HG03097 (cell line): ENCODE data around the gene ABL1.

Experiments
- ATAC-seq: cut with Tn5 transposase; IDR thresholded peaks from one replicate; pipeline ENCODE4 v1.9.1; 2021; ENCODE audit not compliant: unreplicated experiment, low FRiP score

ABL1 gene

DNA sequence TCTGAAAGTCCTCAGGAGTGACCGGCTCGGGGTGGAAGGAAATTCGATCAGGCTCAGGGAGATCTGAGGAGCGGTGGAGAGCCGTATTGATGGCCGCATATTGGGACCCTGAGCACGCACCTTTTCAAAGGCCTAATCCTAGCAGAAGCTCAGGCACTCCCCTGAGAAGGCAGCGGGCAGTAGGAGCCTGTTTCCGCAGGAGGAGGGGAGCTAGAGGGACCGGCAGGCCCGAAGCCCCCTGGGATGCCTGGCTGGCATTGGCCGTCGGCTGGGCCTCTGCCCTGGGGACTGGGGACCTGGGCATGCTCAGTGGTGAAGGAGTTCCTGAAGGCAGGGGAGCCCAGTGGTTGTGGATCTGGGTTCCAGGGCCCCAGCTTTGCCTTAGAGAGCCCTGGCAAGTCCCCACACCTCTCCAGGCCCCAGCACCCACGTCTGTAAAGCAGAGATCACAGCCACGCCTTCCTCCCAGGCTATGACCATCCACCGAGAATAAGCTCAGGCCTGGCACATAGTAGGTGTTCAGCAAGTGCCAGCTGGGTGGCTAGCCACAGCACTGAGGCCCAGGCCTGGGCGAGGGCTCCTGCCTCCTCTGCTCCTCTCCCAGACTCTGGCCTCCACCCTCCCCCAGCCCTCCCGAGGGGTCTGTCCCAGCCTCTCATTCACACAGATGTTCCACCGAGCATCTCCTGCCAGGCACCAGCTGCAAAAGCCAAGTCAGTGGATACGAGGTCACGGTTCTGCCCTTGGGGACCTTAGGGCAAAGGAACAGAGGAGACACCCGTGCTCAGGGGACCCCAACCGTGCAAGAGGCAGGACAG, 78.8 kb downstream of the ABL1 start:
- no peak for ATAC-seq

DNA sequence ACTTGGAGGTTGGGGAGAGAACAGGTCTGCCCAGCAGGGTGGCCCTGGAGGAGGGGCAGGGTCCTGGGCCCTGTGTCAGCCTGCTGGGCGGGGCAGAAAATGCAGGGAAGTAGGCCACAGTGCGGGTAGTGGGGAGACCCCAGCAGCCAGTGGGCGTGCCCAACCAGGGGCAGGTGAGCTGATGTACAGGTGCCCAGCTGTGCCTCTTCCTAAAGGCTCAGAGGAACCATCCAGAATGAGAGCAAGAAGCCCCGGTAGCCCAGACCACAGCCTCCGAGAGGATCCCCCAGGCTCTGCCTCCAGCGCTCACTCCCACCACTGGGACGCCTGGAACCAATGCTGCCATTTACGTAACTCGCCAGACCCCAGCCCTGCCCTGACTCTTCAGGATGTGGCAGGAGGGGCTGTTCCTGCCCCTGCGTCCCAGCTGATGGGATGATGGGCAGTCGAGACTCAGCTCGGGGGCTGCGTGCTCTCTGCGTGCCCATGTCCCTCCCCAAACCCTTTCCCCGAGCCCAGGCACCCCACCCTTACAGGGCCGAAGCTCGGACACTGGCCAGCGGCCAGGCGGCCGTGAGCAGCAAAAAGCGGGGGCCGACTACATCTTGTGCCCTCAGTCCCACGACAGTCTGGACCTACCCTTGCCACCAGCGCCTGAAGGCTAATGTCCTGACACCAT, 79.5 kb downstream of the ABL1 start:
- ATAC-seq, result no peak

GRCh38 chr9:130915096-130915447, 80.0 kb downstream of the ABL1 start:
- no peak for ATAC-seq

GRCh38 chr9:130917168-130917960, 82.3 kb downstream of the ABL1 start:
- ATAC-seq, result no peak

GRCh38 chr9:130918101-130918825, 83.2 kb downstream of the ABL1 start:
- ATAC-seq, result no peak

- ATAC-seq, result no peak
Observed at GRCh38 chr9:130918826-130919558, 83.9 kb downstream of the ABL1 start.

GRCh38 chr9:130919559-130920145, 84.6 kb downstream of the ABL1 start:
- ATAC-seq, result no peak

GRCh38 chr9:130920233-130920632, 85.2 kb downstream of the ABL1 start:
- no peak for ATAC-seq

DNA sequence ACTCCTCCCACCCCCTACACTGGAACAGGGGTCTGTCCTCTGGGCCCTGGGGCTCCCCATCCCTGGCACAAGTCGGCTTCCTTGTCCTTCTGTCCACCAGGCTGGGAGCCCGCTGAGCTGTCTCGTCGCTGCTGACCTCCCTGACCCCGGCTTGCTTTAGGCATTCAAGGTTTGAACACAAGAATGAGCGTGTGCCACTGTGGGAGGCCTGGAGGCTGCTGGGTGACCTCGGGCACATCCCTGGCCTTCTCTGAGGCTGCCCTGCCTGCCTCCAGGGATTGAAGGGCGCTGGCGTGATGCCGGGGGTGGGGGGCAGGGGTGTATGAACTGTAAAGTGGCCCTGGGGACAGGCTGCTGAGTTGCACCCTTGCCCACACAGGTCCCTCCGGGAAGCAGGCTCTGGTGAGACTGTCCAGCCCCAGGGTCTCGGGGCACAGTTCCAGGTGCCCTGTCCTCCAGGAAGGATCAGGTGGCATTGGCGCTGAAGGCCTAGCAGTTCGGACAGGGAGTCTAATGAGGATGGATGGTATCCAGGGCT, 85.8 kb downstream of the ABL1 start:
- no peak for ATAC-seq

GRCh38 chr9:130921300-130921988, 86.4 kb downstream of the ABL1 start:
- ATAC-seq, result no peak

DNA sequence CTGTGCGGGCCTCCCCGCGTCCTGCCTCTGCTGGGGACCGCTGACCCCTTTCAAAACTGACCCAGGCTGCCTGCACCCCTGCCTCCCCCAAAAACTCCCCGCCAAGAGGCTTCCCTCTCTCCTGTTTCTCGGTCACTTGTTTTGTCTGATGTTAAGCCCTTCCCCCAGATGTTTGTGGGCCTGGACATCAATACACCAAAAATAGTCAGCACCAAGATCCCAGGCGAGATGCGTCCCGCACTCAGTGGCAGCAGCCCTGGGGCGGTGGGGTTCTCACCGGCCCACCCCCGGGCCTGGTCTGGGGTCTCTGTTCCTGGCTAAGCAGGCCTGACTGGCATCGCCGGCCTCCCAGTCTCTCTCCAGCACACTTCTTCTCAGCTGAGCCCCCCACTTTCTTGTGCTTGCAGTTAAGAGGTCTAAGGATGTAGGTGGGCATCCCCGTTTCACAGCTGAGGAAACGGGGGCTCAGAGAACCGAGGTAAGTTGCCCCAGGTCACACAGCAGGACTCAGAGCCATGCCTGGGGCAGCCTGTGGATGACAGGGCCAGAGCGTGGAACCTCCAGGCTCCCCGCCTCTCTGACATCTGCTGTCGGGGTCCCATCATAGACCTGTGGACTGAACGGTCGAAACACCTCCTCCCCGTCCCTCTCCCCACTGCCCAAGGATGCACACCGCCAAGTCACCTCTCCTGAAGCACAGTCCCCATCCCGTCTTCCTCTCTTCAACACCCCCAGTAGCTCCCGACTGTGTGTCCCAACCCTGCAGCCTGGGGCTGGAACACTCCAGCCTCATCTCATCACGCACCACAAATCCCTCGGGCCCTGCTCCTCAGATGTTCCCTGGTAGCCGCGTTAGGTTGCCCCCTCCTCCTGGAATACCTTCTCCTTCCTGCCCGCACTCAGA, 87.2 kb downstream of the ABL1 start:
- no peak for ATAC-seq

DNA sequence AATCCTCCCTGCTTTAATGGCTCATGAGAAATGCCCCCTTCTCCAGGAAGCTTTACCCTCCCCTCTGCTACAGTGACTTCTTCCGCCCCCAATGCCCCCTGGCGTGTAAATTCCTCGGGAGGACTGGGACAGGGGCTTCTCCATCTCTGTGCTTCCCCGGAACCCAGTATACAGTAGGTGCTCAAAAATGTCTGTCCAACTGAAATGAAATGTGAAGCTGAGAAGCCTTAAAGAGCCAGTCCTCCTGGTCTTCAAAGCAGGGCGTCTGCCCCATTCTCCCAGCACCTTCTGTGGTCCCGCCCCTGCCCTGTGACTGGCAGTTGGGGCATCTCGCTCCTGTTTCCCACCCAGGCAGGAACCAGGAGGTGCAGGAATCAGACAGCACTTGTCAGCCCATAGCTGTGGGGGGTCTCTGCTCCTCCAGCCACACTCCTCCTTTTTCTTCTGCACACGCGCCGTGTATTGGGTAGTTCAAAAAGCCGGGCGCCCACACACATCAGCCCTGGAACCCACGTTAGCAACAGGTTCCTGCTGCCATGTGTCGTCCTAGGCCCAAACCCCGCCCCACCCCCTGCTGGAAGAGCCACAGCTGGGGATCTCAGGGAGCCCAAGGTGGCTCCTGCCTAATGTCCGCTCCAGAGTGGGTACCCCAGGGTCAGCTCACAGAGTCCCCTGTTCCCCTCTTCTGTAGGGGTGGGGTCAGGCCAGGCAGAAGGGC, 88.0 kb downstream of the ABL1 start:
- ATAC-seq, result no peak

- ATAC-seq, result no peak
Observed at GRCh38 chr9:130923611-130924447, 88.8 kb downstream of the ABL1 start.

GRCh38 chr9:130924448-130924788, 89.4 kb downstream of the ABL1 start:
- no peak for ATAC-seq

- no peak for ATAC-seq
Observed at GRCh38 chr9:130925050-130925678, 90.1 kb downstream of the ABL1 start.

- ATAC-seq, result no peak
Observed at GRCh38 chr9:130927338-130927737, 92.3 kb downstream of the ABL1 start.
